ENCODE measurements around the gene MICAL2.

Gene MICAL2

DNA sequence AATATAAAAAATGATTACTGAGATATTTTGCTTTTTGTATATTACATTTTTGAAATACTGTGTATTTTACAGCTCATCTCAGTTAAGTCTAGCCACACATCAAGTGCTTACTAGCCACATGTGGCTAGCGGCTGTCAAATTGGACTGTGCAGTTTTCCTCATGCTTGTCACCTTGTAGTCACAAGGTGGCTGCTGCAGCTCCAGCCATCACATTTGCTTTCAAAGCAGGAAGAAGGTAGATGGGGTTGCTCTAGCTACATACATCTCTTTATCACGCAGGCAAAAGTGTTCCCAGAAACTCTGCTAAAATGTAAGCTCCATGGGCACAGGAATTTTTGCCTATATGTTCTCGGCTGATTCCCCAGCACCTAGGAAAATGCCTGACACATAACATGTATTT, 61.5 kb downstream of the MICAL2 start:
- DNase-seq (ENCODE audit: low spot score): no peak

DNA sequence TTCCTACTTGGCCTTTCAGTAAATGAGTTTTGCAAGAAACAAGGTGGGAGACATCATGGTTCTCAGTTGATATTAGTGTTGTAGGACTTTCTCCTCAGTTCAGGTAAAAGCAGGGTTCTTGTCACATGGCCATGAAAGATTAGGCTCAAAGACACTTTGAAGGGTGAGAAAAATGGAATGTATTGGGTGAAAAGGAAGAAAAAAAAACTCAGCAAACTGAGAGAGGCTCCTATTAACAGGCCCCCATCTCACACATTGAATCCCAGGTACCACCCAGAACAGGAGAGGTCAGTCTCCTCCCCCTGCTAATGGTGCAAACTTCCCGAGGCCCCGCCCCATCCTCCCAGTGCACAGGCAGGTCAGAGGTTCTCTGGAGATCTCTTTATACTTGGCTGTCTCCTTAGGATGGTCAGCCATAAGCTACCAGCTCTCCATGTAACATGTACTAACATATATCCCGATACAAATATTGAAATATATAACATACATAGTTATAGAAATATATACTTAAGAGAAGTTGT, 62.2 kb downstream of the MICAL2 start:
- DNase-seq (ENCODE audit: low spot score): no peak

DNA sequence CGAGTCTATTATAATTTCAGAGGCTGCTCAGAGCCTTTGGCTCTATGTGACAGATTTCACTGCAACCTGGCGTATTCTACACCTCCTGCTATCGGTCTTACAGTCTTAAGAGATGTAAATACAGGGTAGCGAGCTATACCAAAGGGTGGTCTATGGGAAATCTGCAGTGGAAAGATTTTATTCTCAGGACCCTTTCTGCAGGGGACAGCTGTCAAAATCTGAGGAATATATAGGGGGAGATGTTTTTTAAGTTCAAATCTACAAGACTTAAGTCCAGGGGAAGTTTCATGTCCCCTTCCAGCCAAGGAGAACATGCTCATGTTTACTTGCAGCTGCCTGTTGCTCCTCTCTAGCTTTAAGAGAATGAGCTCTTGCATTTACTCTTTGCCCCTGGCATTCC, 62.7 kb downstream of the MICAL2 start:
- no peak for DNase-seq (ENCODE audit: low spot score)

DNA sequence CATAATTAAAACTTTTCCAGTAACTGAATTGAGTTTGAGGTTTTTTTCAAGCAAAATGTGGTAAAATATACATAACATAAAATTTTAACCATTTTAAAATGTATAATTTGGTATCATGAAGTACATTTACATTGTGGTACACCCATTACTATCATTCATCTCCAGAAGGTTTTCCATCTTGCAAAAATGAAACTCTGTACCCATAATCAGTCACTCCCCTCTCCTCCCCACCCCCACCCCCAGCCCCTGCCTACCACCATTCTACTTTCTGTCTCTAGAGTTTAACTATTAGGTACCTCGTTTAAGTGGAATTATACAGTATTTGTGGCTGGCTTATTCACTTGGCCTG, 63.7 kb downstream of the MICAL2 start:
- no peak for DNase-seq (ENCODE audit: low spot score)

DNA sequence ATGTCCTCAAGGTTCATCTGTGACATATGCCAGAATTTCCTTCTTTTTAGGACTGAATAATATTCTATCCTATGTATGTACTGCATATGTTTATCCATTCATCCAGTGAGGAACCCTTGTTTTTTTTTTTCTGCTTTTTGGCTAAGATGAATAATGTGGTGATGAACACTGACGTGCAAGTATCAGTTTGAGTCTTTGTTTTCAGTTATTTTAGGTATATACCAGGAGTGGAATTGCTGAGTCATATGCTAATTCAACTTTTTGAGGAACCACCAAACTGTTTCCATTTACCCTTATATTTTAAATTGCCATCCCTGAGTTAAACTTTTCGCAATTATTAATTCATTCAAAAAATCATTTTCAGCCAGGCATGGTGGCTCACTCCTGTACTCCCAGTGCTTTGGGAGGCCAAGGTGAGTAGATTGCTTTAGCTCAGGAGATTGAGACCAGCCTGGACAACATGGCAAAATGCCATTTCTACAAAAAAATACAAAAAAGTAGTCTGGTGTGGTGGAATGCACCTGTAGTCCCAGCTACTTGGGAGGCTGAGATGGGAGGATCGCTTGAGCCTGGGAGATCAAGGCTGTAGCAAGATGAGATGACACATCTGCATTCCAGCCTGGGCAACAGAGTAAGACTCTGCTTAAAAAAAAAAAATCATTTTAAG, 64.2 kb downstream of the MICAL2 start:
- DNase-seq (ENCODE audit: low spot score): no peak

DNA sequence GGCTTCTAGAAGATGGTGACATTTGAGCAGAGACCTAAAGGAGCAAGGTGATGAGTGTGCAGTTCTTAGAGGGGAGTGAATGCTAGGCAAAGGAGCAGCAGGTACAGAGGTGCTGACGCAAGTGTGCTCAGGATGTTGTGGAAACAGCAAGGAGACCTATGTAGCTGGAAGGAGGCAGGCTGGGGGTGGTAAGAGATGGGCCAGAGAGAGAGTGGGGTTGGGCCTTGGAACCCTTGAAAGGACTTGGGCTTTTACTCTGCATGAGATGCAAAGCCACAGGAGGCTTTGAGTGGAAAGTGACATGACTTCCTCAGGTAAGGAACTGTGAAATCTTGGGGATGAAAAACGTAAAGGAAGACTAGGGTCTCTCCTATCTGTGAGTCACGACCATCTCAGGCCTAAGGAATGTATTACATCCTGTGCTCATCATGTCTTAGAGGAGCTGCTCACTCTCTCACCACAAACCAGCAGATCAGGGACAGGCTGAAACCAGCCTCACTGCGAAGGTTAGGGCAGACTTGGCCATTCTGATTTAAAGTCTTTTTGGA, 65.4 kb downstream of the MICAL2 start:
- DNase-seq (ENCODE audit: low spot score): peak; percentile 88

DNA sequence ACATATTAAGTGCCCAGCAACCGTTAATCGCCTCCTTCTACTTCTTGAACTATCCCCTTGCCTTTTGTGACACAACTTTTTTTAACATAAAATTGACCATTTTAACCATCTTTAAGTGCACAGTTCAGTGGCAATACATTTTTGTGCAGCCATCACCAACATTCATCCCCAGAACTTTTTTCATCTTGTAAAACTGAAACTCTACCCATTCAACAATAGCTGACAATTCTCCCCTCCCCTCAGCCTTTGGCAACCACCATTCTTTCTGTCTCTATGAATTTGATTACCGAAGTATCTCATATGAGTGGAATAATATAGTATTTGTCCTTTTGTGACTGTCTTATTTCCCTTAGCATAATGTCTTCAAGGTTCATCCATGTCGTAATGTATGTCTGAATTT, 66.0 kb downstream of the MICAL2 start:
- no peak for DNase-seq (ENCODE audit: low spot score)

DNA sequence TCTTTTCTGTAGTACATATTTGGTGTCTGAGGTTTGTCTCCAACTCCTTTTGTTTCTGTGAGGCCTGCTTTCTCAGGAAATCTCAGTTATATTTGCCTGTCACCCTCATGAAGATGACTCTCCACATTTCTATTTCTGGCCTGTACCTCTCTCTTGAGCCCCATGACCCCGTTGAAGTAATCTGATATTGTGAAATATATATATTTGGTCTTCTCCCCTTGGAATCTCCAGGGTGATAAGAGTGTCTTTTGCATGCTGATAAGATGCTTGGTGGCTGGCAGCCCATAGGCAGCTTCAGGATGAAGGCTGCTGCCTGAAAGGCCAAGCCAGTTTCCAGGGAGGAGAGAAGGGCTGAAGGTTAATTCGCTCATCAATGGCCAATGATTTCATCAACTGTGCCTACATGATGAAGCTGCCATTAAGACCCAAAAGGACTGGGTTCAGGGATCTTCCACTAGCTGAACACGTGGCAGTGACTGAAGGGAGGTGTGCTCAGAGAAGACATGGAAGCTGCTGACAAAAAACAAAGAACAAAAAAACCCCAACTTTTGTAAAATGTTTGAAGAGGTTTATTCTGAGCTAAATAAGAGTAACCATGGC, 67.4 kb downstream of the MICAL2 start:
- no peak for DNase-seq (ENCODE audit: low spot score)

DNA sequence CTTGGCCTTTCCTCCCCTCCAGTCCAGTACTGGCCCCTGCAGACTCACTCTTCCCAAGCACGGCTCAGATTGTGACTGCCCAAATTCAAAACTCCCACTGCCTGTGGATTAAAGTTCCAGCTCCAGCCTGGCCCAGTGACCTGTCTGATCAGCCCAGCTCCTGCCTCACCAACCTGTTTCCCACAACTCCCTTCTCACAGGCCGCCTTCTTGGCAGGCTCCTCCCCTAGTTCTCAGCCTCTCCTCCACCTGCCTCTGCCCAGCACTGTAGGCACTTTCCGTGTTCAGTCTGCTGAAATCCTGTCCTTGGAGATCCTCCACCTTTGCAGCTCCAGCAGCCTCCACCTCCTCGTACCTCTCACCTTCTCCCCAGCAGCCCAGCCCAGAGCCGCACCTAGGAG, 68.6 kb downstream of the MICAL2 start:
- no peak for DNase-seq (ENCODE audit: low spot score)

DNA sequence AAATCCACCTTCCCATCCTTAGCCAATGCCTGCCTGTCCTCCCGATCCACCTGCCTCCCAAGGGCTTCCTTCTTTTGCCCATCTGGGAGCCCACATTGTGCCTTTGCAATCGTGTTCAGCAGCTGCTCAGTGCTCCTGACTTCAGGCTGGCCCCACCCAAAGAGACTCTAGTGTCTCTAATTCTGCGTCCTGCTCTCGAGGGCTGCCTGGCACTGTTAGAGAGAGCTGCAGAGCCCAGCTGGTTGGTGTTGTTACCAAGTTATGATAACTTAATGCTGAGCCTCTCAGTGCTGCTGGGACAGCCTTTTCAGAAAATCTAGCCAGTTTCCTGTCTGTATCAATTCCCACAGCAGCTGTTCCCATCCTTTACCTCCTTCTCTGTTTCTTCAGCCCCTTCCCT, 69.1 kb downstream of the MICAL2 start:
- DNase-seq (ENCODE audit: low spot score): no peak

DNA sequence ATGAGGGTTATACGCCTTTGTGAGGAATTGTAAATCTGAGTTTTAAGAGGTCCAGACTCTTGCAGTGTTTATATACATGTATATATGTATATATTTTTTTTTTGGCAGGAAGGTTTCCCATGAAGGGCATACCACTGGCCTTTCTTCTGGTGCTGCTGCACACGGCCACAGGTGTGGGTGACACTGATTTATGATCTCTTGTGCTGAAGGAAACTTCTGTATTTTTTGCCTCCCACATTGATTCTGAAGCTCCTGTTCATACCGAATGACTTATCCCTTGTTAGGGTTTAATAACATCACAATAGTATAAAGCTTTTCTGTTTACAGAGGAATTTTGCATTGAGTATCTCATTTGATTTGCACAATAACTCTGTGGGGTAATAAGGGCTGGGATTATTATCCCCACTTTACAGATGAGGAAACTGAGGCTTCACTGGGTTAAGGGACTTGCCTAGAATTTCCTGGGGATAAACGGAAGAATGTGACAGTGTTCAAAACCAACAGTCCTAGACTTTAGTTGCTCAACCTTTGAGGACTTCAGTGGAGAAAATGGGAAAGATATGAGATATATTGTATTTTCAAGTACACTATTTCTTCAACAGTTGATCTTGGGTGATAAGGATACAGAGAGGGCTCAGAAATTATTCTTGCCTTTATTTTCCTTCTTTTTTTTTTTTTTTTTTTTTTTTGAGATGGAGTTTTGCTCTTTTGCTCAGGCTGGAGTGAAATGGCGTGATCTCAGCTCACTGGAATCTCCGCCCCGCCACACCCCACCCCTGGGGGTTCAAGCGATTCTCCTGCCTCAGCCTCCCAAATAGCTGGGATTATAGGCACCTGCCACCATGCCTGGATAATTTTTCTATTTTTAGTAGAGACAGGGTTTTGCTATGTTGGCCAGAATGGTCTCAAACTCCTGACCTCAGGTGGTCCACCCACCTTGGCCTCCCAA, 70.1 kb downstream of the MICAL2 start:
- DNase-seq (ENCODE audit: low spot score): no peak

DNA sequence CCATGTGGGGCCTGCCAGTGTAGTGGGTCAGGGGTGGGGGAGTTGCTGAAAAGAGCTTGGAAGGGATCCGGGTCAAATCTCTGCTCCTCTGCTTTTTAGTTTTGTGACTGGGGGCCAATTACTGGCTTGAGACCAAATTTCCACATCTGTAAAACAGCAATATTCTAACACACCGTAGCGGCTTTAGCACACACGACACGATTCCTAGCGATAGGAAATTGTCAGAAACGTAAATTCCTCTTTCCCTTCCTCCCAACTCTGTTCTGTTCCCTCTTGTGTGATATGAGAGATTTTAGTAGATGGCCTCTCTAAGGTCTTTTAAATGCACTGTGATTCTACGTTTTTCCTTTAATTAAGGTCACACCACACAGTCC, 71.9 kb downstream of the MICAL2 start:
- no peak for DNase-seq (ENCODE audit: low spot score)

DNA sequence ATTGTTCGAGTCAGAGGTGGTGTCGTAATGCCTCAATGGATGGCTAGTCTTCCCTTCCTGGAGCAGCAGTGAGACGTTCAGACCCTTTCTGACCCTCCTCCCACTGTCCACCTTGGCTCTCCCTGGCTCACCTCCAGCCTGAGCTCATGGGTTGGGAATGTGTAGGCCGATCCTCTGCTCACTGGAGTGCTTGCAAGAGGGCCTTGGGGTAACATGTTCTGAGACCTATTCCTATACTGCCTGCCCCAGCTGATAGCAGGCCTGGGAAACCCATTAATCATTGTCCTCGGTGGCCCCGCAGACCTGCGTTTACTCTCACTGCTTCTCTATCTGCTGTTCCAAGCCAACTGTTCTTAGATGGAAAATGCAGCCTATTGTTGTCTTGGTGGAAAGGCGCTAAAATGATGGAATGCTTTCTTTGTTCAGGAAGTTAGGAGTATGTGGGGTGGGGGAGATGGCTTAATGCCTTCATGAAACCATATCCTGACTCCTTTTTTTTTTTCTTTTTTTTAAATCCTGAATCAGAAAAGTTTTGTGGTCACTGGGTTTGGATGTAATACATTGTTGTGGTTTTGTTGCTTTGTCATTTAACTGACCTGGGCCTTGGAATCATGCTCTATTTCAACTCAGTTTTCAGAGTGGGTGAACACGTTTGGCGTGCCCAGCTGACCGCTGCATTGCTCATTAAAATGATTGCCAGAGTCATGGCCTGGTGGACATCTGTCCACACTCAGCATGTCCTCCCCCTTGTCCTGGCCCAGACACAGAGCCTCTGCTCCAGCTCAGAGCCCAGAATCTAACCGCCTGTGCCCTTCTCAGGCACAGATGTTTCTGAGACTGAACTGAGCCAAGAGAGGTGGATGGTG, 72.5 kb downstream of the MICAL2 start:
- DNase-seq (ENCODE audit: low spot score): peak; percentile 95

DNA sequence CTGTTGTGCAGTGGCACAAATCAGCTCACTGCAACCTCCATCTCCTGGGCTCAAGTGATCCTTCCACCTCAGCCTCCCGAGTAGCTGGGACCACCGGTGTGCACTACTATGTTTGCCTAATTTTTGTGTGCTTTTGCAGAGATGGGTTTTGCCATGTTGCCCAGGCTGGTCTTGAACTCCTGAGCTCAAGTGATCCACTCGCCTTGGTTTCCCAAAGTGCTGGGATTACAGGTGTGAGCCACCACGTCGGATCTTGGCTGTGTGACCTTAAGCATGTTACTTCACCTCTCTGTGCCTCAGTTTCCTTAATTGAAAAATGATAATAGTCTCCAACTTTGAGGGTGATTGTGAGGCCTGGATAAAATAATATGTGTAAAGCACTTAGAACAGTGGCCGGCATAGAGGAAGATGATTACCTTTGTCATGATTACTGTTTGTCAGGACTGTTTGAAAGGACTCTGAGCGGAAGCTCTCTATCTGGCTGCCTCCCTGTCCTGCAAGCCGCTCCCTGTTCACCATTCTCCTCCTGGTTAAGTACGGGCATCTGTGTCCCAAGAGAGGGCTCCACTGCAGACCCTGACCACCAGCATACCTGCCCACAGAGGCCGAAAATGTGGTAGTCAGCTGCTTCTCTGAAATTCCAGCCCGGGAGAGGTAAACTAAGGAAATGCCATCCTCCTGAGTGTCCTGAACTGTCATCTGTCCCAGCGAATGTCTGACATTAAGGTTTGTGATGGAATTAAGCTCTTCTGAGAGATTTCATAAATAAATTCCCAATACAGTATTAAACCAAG, 73.6 kb downstream of the MICAL2 start:
- DNase-seq (ENCODE audit: low spot score): no peak

DNA sequence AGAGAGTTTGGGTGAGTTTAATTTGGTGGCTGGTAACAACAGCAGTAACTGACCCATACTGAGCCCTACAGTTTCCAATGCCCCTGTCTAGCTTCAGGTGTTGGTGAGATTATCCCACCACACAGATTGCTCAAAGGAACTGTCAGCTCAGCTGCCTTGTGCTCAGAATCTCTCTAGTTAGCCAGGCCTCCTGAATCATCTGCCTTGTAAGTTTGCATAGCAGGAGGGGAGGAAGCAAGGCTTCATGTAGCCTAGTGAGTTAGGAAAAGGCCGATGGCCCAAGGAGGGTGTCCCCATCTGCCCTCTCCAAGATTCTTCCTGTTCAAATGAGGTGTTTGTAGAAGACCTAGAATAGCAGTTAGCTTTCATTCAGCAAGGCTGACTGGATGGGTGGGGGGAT, 74.3 kb downstream of the MICAL2 start:
- DNase-seq (ENCODE audit: low spot score): no peak

DNA sequence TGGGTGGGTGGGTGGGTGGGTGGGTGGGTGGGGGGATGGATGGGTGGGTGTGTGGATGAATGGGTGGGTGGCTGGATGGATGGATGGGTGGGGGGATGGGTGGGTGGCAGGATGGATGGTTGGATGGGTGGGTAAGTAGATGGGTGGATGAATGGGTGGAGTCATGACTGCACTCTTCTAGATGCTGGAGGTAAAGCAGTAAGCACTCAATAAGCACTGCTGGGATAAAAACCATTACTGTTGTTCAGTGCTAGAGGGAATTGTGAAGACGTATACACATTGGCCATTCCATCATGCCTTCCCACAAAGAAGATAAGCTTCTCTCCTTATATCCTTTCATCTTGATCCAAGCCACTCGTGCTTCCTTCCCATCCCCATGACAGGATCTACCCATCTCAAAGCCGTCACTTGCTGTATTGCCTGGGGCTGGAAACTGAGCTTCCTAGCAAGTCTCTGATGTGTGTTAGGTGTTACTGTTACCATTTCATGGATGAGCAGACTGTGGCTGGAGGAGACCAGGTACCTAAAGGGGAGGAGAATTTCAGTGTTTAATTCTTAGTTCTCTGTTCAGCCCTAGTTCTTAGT, 74.8 kb downstream of the MICAL2 start:
- no peak for DNase-seq (ENCODE audit: low spot score)

DNA sequence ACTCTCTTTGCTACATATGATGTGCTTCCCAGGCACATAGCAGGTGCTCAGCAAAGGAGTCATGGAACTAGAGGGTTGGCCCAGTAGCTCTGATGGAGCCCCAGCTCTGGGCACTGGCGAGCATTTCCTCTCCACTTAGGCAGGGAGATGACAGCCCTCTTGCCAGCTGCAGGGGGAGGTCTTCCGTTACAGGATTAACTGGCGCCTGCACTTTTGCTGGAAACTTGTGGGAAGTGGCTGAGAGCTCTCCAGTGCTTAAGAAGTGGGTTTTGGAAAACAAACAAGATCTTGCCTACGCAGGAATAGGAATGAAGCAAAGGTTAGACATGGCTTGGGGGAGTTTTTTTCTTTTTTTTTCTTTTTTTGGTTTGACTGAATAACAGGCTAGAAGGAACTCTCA, 75.5 kb downstream of the MICAL2 start:
- DNase-seq (ENCODE audit: low spot score): no peak

DNA sequence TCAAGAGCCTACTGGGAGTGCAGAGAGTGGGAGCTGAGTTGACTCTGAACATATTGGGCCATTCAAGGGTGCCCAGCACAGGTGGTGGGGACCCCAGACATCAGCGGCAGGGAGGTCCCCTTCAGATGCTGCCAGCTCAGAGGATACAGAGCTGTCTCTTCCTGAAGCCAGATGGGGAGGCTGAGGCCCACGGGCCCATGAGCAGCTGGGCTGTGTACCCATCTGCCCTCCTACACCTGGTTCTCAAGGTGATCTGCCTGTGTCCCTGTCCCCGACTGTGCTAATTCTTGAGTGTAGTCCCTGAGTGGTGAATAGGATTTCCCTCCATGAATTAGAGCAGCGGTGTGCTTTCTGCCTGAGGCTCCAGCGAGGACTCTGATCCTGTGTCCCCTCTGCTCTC, 76.3 kb downstream of the MICAL2 start:
- no peak for DNase-seq (ENCODE audit: low spot score)

DNA sequence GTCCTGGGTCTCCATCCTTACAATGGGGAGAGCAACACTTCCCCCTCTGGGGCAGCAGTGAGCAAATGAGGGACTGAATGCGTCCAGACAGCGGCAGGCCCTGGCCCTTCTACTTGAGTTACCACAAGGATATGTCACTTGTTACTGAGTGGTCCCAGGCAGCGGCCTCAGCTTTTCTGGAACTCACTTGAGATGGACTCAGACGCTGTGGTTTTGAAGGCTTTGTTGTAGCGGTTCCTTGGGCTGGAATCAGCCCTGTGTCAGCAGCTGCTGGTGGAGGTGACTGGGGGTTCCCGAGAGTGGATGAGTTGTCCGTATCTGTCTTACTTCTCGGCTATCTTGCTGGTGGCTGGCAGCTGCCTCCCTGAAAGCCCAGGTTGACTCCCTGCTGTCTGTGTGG, 77.0 kb downstream of the MICAL2 start:
- no peak for DNase-seq (ENCODE audit: low spot score)

DNA sequence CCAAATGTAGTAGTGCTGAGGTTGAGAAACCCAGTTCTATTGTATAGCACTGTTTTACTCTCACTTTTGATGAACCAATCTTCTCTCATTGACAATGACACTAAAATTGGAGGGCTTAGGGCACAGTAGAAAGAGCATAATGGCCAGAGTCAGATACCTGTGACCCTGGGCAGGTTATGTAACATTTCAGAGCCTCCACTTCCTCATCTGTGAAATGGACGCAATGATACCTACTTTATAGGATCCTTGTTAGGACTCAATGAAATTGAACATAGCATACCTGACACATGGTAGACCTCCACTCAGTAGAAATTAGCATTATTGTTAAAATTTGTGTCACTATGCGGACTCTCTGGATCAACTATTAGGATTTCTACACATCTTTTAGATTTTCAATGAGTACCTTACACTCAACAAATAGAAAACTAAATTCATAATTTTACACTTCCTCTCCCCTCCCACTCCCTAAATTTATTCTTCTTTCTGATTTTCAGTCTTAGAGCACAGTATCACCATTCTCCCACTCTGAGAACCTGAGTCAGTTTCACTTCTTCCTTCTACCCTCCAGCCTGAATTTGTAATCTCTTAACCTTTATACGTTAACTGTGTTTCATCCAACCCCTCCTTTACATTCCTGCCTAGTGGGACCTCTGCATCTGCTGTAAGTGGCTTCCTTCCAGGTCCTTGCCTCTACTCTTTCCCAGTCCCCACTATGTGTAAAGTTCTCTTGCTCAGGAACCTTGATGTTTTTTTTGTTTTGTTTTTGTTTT, 78.3 kb downstream of the MICAL2 start:
- DNase-seq (ENCODE audit: low spot score): no peak
